ENCODE measurements around the gene SCRN2. TPM values are rescaled to one million over a fixed set of nuclear protein-coding genes. Genes with fewer than 3 reads are reported as not detected.

Gene SCRN2
- 19.8 TPM for polyA plus RNA-seq

- Mint-ChIP-seq H3K36me3 (peaks cover 6% of the 10 kb centered on the region), H3K4me3 (peak within 1 kb of the TSS; percentile 90 to 99 (median 96)), H3K4me1 (peaks cover 6 to 19% (median 13%) of the 10 kb centered on the region in 3 donors), H3K27ac (peak within 1 kb of the TSS in 2 of 3 donors; percentile 8 to 53), H3K9me3 (no peaks in the 10 kb centered on the region), H3K27me3 (peaks cover 13% of the 10 kb centered on the region)
Observed at GRCh38 chr17:47840742-47841487, at the start of gene SCRN2. Gene SCRN2 (minus strand): TSS chr17:47841273. CDS start chr17:47840843, 430 bp downstream.

DNA sequence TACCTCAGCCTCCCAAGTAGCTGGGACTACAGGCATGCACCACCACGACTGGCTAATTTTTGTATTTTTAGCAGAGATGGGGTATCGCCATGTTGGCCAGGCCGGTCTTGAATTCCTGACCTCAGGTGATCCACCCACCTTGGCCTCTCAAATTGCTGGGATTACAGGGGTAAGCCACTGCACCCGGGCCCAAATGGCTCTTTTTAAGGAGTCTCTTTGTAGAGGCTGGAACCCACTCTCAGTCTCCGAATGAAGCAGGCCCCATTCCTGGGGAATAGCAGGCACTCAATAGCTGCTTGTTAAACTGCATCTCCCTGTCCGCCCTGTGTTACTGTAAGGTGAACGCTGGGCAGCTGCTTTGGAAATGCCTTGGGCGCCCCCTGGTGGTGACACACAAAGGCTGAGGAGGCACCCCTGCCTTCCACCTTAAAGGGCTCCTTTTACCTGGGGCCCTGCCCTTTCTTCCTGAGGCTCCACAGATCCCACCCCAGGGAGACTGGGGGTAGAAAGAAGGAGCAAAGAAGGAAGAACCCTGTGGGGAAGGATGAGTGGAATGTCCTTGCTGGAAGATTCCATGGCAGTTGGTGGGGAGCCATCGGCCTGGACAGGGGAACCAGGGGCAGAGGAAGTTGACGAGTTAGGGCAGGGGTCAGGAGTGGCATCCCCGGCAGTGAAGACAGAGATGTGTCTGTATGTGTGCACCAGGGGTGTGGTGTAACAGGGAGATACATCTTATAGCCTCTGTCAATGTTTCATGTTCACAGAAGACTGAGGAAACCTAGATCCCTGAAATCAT, 48.9 kb upstream of the SCRN2 start:
- Mint-ChIP-seq H3K27me3 (no peaks in the 10 kb centered on the region), H3K4me3 (peak overlapping the region in 2 of 4 donors; percentile 4 to 86), H3K4me1 (peaks cover 11 to 18% (median 18%) of the 10 kb centered on the region in 3 donors), H3K36me3 (peaks cover 6% of the 10 kb centered on the region), H3K27ac (peak overlapping the region in 2 of 3 donors; percentile 75 to 83), H3K9me3 (no peaks in the 10 kb centered on the region)

DNA sequence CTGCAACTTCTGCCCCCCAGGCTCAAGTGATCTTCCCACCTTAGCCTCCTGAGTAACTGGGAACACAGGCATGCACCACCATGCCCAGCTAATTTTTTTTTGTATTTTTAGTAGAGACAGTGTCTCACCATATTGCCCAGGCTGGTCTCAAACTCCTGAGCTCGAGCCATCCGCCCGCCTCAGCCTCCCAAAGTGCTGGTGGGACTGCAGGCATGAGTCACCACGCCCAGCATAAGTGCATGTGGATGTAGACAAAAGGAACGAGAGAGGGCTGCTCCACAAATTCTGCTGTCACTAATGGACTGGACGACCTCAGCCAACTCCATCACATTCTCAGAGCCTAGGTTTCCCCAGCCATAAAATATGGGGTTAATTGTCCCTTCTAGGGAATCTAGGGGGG, 47.2 kb upstream of the SCRN2 start:
- Mint-ChIP-seq H3K36me3 (no peaks in the 10 kb centered on the region), H3K4me1 (peaks cover 6 to 11% (median 6%) of the 10 kb centered on the region in 3 donors), H3K9me3 (no peaks in the 10 kb centered on the region), H3K4me3 (no peak overlapping the region), H3K27ac (peak overlapping the region in 1 of 3 donors; percentile 64), H3K27me3 (peaks cover 2% of the 10 kb centered on the region)

DNA sequence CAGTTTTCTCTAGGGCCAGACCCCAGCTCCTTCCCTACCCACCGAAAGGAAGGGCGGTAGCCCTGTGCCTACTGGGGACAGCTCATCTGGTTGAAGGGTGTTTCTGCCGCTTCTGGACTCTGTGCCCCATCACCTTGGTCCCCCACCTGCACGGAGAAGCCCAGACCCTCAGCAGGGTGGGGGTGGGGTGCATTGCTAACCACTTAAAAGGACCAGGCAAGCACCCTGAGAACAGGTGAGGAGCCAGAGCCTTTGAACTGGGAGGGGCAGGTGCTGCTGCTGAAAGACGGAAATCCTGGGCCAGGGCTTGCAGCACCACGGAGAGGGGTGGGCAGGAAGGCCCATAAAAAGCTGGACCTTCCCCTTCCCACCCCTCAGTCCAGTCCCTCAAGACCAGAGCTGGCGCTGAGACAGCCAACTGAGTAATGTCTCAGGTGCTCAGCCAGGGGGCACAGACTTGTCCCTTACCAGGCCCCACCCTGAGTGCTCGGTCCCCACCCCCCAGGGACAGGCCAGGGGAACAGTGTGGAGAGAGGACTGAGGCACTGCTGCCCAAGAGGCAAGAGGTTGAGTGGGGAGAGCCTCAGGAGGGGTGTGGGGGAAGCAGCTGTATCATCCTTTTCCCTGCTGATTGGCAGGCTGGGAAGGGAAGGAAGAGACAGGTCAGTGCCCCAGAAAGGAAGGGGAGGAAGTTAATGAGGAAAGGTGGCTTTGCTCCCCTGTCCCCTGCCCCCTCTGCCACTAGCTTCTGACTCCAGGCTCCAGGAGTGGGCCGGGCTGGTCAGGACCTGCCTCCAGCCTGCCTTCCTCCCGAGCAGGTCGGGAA, 44.0 kb upstream of the SCRN2 start:
- Mint-ChIP-seq H3K36me3 (no peaks in the 10 kb centered on the region), H3K27me3 (peaks cover 8% of the 10 kb centered on the region), H3K4me3 (no peak overlapping the region), H3K27ac (no peak overlapping the region), H3K4me1 (peaks cover 0 to 4% (median 2%) of the 10 kb centered on the region in 3 donors), H3K9me3 (no peaks in the 10 kb centered on the region)

GRCh38 chr17:47884427-47884740, 43.3 kb upstream of the SCRN2 start:
- peaks cover 8% of the 10 kb centered on the region for H3K27me3 Mint-ChIP-seq
- H3K9me3 Mint-ChIP-seq = no peaks in the 10 kb centered on the region
- no peaks in the 10 kb centered on the region for H3K36me3 Mint-ChIP-seq
- H3K4me3 Mint-ChIP-seq = no peak overlapping the region
- no peaks in the 10 kb centered on the region for H3K4me1 Mint-ChIP-seq
- H3K27ac Mint-ChIP-seq = no peak overlapping the region

GRCh38 chr17:47883589-47884426, 42.7 kb upstream of the SCRN2 start:
- peak overlapping the region in 1 of 3 donors; percentile 53 for H3K27ac Mint-ChIP-seq

DNA sequence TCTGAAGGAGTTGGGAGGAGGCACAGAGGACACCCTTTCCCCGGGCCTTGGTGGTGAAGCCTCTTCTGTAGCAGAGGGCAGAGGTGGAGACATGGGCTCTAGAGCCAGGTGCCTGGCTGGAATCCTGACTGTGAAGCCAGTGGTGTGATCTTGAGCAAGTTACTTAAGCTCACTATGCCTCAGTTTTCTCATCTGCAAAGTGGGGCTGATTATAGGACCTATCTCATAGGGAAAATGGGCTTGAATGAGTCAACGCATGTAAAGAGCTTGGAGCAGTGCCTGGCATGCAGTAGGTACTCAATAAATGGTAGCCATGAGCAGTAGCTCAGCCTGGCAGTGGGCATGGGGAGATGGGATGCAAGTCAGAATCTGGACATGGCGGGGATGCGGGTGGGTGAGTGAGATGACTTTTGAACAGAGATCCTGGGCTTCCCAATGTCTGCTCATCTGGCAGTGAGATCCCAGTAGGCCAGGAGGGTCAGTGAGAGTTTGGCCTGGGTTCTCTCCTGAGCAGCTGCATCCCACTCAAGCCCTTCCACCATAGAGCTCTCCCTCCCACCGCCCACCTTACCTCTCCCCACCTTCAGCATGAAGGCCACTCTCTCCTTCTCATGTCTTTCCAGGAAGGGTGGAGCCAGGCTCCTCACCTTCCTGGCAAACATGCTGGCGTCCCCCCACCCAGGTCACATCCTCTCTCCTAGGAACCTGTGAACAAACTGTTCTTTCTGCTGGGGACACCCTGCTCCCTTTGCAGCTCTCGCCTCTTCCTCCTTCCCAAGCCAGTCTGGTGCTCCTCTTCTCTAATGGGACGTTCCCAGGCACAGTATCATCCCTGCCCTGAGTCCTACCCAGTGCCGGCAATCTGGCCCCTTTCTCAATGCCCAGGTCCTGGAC, 41.9 kb upstream of the SCRN2 start:
- Mint-ChIP-seq H3K4me3 (no peak overlapping the region), H3K27ac (no peak overlapping the region), H3K27me3 (peaks cover 12% of the 10 kb centered on the region), H3K4me1 (no peaks in the 10 kb centered on the region), H3K36me3 (no peaks in the 10 kb centered on the region), H3K9me3 (no peaks in the 10 kb centered on the region)

More at GRCh38 chr17:47883589-47884426, 42.7 kb upstream of the SCRN2 start:
- peaks cover 8% of the 10 kb centered on the region for H3K27me3 Mint-ChIP-seq
- H3K9me3 Mint-ChIP-seq = no peaks in the 10 kb centered on the region
- no peaks in the 10 kb centered on the region for H3K4me1 Mint-ChIP-seq
- no peaks in the 10 kb centered on the region for H3K36me3 Mint-ChIP-seq
- H3K4me3 Mint-ChIP-seq = no peak overlapping the region

DNA sequence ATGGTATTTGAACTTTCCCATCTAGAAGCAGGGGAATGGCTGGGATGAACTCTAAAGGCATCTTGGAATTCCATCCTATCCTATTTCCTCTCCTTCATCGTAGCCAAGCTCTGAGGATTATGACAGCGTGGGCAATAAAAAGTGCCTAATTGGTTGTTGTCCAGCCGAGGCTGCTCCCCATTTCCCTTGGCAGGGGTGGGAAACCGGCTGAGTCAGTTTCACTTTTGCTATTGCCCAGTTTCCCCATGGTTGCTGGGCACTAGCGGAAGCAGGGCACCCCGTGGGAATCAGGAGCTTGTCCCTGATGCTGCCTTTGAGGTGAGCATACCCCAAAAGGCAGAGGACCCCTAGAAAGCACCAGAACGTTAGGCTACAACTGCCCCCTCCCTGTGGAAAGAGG, 41.2 kb upstream of the SCRN2 start:
- H3K4me1 Mint-ChIP-seq = no peaks in the 10 kb centered on the region
- H3K4me3 Mint-ChIP-seq = no peak overlapping the region
- no peak overlapping the region for H3K27ac Mint-ChIP-seq
- H3K9me3 Mint-ChIP-seq = no peaks in the 10 kb centered on the region
- H3K27me3 Mint-ChIP-seq = peaks cover 16% of the 10 kb centered on the region
- no peaks in the 10 kb centered on the region for H3K36me3 Mint-ChIP-seq

GRCh38 chr17:47879776-47880454, 38.8 kb upstream of the SCRN2 start:
- Mint-ChIP-seq H3K27me3 (peaks cover 24% of the 10 kb centered on the region), H3K4me3 (no peak overlapping the region), H3K36me3 (no peaks in the 10 kb centered on the region), H3K4me1 (no peaks in the 10 kb centered on the region), H3K27ac (no peak overlapping the region), H3K9me3 (peaks cover 0 to 2% (median 0%) of the 10 kb centered on the region in 3 donors)

DNA sequence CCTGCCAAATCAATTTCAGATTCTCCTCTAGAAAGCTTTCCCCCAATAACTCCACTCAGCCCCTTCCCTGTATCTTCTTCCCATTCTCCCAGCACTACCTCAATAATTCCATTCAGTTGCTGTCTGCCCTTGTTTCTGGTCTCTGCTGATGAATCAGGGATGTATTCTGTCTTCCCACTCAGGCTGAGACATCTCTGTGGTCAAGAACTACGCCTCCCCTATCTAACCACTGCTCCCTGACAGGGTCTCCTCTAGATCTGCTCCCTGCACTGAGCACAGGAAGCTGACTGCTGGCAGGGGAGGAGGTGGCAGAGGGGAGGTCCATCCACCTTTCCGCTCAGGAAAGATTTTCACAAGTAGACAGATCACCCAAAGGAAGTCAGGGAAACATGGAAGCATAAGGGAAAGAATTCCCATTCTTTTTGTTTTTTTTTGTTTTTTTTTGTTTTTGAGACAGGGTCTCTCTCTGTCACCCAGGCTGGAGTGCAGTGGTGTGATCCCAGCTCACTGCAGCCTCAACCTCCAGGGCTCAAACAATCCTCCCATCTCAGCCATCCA, 38.0 kb upstream of the SCRN2 start:
- Mint-ChIP-seq H3K4me3 (no peak overlapping the region), H3K27ac (no peak overlapping the region), H3K27me3 (peaks cover 31% of the 10 kb centered on the region), H3K9me3 (peaks cover 0 to 2% (median 0%) of the 10 kb centered on the region in 3 donors), H3K36me3 (no peaks in the 10 kb centered on the region), H3K4me1 (no peaks in the 10 kb centered on the region)

DNA sequence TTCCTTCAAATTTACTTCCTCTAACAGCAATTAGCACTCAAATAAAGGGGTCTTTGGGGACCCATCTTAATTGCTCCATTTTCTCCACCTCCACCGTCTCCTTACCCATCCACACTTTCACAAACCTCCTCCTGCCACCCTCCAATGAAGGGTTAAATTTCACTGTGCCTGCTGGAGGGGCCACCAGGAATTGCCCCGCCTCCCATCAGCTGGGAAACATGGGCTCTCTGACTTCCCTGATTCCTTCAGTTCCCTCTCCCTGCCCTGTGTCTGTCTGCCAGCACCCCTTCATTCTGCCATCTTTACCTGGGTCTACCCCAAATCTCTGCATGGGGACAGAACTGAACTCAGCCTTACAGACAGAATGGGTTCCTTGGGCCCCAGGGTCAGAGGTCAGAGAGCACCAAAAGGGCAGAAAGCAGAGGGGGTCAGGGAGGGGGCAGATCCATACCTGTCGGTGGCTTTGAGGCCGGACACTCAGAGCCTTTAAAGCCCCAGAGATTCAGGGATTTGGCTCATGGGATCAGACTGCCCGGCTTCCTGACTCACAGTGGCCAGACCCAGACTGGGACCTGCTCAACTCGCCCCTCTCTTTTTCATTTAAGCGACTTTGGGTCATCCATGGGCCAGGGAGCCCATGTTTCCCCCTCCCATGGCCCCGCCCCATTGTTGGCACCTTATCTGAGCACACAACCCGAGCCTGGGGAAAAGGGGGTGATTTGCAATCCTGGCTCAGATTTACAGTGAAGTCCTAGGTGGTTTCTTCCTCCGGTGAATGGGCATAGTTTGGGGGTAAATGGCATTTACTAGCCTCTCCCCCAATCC, 37.3 kb upstream of the SCRN2 start:
- Mint-ChIP-seq H3K9me3 (peaks cover 0 to 2% (median 0%) of the 10 kb centered on the region in 3 donors), H3K4me3 (no peak overlapping the region), H3K4me1 (no peaks in the 10 kb centered on the region), H3K27ac (no peak overlapping the region), H3K27me3 (peaks cover 31% of the 10 kb centered on the region), H3K36me3 (no peaks in the 10 kb centered on the region)

DNA sequence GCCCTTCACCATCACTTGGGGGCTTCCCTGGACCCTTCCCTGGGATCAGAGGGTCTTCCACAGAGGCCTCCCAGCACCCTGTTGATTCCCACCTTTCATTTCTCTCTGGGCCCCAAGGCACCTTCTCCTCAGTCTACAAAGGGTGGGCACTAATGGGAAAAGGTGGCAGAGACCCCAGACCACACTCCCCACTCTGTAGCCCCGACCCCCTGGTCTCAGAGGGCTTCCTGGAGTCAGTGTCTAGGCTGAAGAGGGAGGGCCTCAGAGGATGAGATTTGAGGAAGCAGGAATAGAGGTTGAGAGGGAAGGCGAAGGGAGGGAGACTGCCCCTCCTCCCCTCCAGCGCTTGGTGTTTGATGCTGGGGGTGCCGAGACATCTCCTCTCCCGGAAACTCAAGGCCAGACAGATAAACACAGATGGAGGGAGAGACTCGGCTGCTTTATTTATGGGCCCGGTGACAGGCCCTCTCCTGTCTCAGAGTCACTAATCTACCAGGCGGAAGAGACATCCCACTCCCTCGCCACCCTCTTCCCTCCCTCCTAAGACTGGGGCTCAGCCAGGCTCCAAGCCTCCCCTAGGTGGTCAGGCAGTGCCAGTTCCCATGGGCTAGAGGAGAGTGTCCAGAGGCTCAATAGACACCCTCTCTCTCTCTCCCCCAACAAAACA, 36.4 kb upstream of the SCRN2 start:
- Mint-ChIP-seq H3K9me3 (peaks cover 0 to 2% (median 0%) of the 10 kb centered on the region in 3 donors), H3K27me3 (peaks cover 34% of the 10 kb centered on the region), H3K27ac (no peak overlapping the region), H3K4me1 (no peaks in the 10 kb centered on the region), H3K4me3 (no peak overlapping the region), H3K36me3 (no peaks in the 10 kb centered on the region)

Data from IgD-negative memory B cell (primary cell).